Colon (tissue), 2 donors: ENCODE results near the gene FAM117B.
"Not testable (repeated sequence)": the region's sequence is repeated elsewhere in the genome, so short reads cannot be mapped to it uniquely, and the experiment has no call there.

Source experiments
- FAIRE-seq: peaks from 2 replicates; lab custom pipeline; 2012; peaks lifted over from hg19 to GRCh38; lab: Jason Lieb, UNC
- donor health status: control.
- donor health status: control.

FAM117B gene

GRCh38 chr2:202703091-202703490 lies 68.3 kb downstream of the FAM117B start:
- FAIRE-seq: no peak

- no peak for FAIRE-seq
Measured at GRCh38 chr2:202704248-202704647, 69.5 kb downstream of the FAM117B start.

- no peak for FAIRE-seq
Measured at GRCh38 chr2:202705446-202706020, 70.8 kb downstream of the FAM117B start.

- not testable (repeated sequence) for FAIRE-seq
Measured at GRCh38 chr2:202714971-202715935, 80.5 kb downstream of the FAM117B start.

GRCh38 chr2:202716114-202716718 lies 81.4 kb downstream of the FAM117B start:
- no peak for FAIRE-seq

GRCh38 chr2:202716953-202717597 lies 82.3 kb downstream of the FAM117B start:
- no peak for FAIRE-seq

GRCh38 chr2:202717598-202718310 lies 83.0 kb downstream of the FAM117B start:
- FAIRE-seq: no peak

- FAIRE-seq: no peak
Measured at GRCh38 chr2:202718614-202719013, 83.8 kb downstream of the FAM117B start.

- FAIRE-seq: no peak
Measured at GRCh38 chr2:202720226-202720625, 85.5 kb downstream of the FAM117B start.

- FAIRE-seq: no peak
Measured at GRCh38 chr2:202721621-202722020, 86.9 kb downstream of the FAM117B start.

- FAIRE-seq: no peak
Measured at GRCh38 chr2:202723746-202724145, 89.0 kb downstream of the FAM117B start.

- no peak for FAIRE-seq
Measured at GRCh38 chr2:202726070-202726469, 91.3 kb downstream of the FAM117B start.

- FAIRE-seq: no peak
Measured at GRCh38 chr2:202736826-202737225, 102.1 kb downstream of the FAM117B start.

- no peak for FAIRE-seq
Measured at GRCh38 chr2:202743613-202744012, 108.8 kb downstream of the FAM117B start.

- no peak for FAIRE-seq
Measured at GRCh38 chr2:202749477-202749876, 114.7 kb downstream of the FAM117B start.

GRCh38 chr2:202750763-202751427 lies 116.1 kb downstream of the FAM117B start:
- peak; percentile 24 for FAIRE-seq

GRCh38 chr2:202752071-202752470 lies 117.3 kb downstream of the FAM117B start:
- no peak for FAIRE-seq

- no peak for FAIRE-seq
Measured at GRCh38 chr2:202754936-202755335, 120.2 kb downstream of the FAM117B start.

GRCh38 chr2:202756598-202756997 lies 121.8 kb downstream of the FAM117B start:
- FAIRE-seq: no peak

- no peak for FAIRE-seq
Measured at GRCh38 chr2:202757339-202757738, 122.6 kb downstream of the FAM117B start.

GRCh38 chr2:202758128-202758527 lies 123.4 kb downstream of the FAM117B start:
- no peak for FAIRE-seq
